Neural cell (in vitro differentiated cells): Measurements from ENCODE around the gene NPHP4. TPM values are rescaled to one million over a fixed set of nuclear protein-coding genes. Genes with fewer than 3 reads are reported as not detected.

Source experiments
- H2AFZ ChIP-seq: fragments of 200-600, 300-800 bp; sonication (generic), shearing (Covaris generic); 2 replicates; pipeline ENCODE4 v1.6.0; 2014; ENCODE audit warnings: low read depth, mild to moderate bottlenecking, antibody characterized with exemption, low read length, moderate library complexity
- H3F3A ChIP-seq: fragments of 200-600 bp; shearing (Covaris generic); 2 replicates; pipeline ENCODE4 v1.6.1; 2016; ENCODE audit warnings: mild to moderate bottlenecking, moderate library complexity, mixed read lengths, antibody characterized with exemption, low read length; ENCODE audit not compliant: insufficient read depth, poor library complexity, severe bottlenecking
- H3K27ac ChIP-seq: fragments of 200-600, 300-800 bp; sonication (generic), shearing (Covaris generic); 2 replicates; pipeline ENCODE4 v1.5.1; 2014; ENCODE audit warnings: mild to moderate bottlenecking, low read length, moderate library complexity
- H3K27me3 ChIP-seq: fragments of 300-800, 200-600 bp; sonication (generic), shearing (Covaris generic); 2 replicates; pipeline ENCODE4 v1.6.0; 2014; ENCODE audit warnings: mild to moderate bottlenecking, low read depth, low read length, moderate library complexity; ENCODE audit not compliant: insufficient read depth
- H3K36me3 ChIP-seq: fragments of 300-800, 200-600 bp; sonication (generic), shearing (Covaris generic); 2 replicates; pipeline ENCODE4 v1.5.1; 2014; ENCODE audit warnings: mild to moderate bottlenecking, antibody characterized with exemption, low read length, moderate library complexity; ENCODE audit not compliant: insufficient read depth
- H3K4me2 ChIP-seq: fragments of 300-800, 200-600 bp; sonication (generic), shearing (Covaris generic); 2 replicates; pipeline ENCODE4 v1.6.0; 2014; ENCODE audit warnings: mild to moderate bottlenecking, low read length
- H3K4me3 ChIP-seq: fragments of 300-800, 200-600 bp; sonication (generic), shearing (Covaris generic); 2 replicates; pipeline ENCODE4 v1.5.1; 2014; ENCODE audit warnings: mild to moderate bottlenecking, low read length, moderate library complexity
- H3K79me2 ChIP-seq: fragments of 200-600 bp; shearing (Covaris generic); replicated peaks from 2 replicates; pipeline ENCODE4 v1.6.0; 2014; ENCODE audit warnings: mild to moderate bottlenecking, low read length, moderate library complexity; ENCODE audit not compliant: insufficient read depth
- H3K9ac ChIP-seq: fragments of 300-800, 200-600 bp; sonication (generic), shearing (Covaris generic); 2 replicates; pipeline ENCODE4 v1.6.1; 2016; ENCODE audit warnings: mild to moderate bottlenecking, low read length, mixed read lengths
- H3K9me2 ChIP-seq: fragments of 200-600 bp; shearing (Covaris generic); 2 replicates; pipeline ENCODE4 v1.6.1; 2016; ENCODE audit warnings: mild to moderate bottlenecking, low read length, mixed read lengths; ENCODE audit not compliant: insufficient read depth
- H3K9me3 ChIP-seq: fragments of 200-600, 300-800 bp; sonication (generic), shearing (Covaris generic); 2 replicates; pipeline ENCODE4 v1.6.1; 2016; ENCODE audit warnings: mild to moderate bottlenecking, mixed run types, low read length, moderate library complexity, mixed read lengths
- H4K20me1 ChIP-seq: fragments of 200-600 bp; shearing (Covaris generic); 2 replicates; pipeline ENCODE4 v1.6.1; 2016; ENCODE audit warnings: mild to moderate bottlenecking, mixed run types; ENCODE audit not compliant: insufficient read depth
- CTCF ChIP-seq: fragments of 450-650 bp; IDR thresholded peaks from 2 replicates; pipeline ENCODE4 v1.5.1; 2014; ENCODE audit warnings: antibody characterized with exemption, mild to moderate bottlenecking, moderate library complexity; ENCODE audit not compliant: poor library complexity, severe bottlenecking
- EP300 ChIP-seq: fragments of 450-650 bp; conservative IDR thresholded peaks from 2 replicates; pipeline ENCODE4 v1.6.1; 2014; ENCODE audit warnings: antibody characterized with exemption, mild to moderate bottlenecking, moderate library complexity; ENCODE audit not compliant: poor library complexity, severe bottlenecking
- EZH2 ChIP-seq: fragments of 200-600, 300-800 bp; shearing (Covaris generic), sonication (generic); IDR thresholded peaks from 2 replicates; pipeline ENCODE4 v1.6.1; 2014; ENCODE audit warnings: antibody characterized with exemption, low read length, borderline replicate concordance, mild to moderate bottlenecking; ENCODE audit not compliant: insufficient read depth, poor library complexity, severe bottlenecking
- MXI1 ChIP-seq: fragments of 450-650 bp; conservative IDR thresholded peaks from 2 replicates; pipeline ENCODE4 v1.6.1; 2014; ENCODE audit warnings: antibody characterized with exemption, mild to moderate bottlenecking; ENCODE audit not compliant: poor library complexity, severe bottlenecking
- POLR2AphosphoS5 ChIP-seq: IDR thresholded peaks from 2 replicates; pipeline ENCODE4 v1.6.1; 2012
- RAD21 ChIP-seq: fragments of 450-650 bp; conservative IDR thresholded peaks from 2 replicates; pipeline ENCODE4 v1.6.1; 2014; ENCODE audit warnings: antibody characterized with exemption, mild to moderate bottlenecking, moderate library complexity
- REST ChIP-seq: IDR thresholded peaks from 2 replicates; pipeline ENCODE4 v1.6.1; 2012; ENCODE audit warnings: borderline replicate concordance
- SMC3 ChIP-seq: fragments of 450-650 bp; conservative IDR thresholded peaks from 2 replicates; pipeline ENCODE4 v1.6.1; 2014; ENCODE audit warnings: antibody characterized with exemption, mild to moderate bottlenecking, moderate library complexity; ENCODE audit not compliant: poor library complexity
- TAF1 ChIP-seq: IDR thresholded peaks from 2 replicates; pipeline ENCODE4 v1.6.1; 2012; ENCODE audit warnings: low read depth
- polyA minus RNA-seq: library from RNA; depleted of rRNA, polyadenylated mRNA; stranded (reverse); fragments of >200 nt; gene quantifications from 2 replicates; pipeline ENCODE4 v1.2.3, GENCODE V29; 2014
- polyA plus RNA-seq: library from polyadenylated mRNA; depleted of rRNA; stranded (reverse); fragments of >200 nt; gene quantifications from 2 replicates; pipeline ENCODE4 v1.2.3, GENCODE V29; 2014

NPHP4 gene
- 17.1 and 21.5 TPM in 2 replicates for polyA plus RNA-seq
- 20.0 and 23.1 TPM in 2 replicates for polyA minus RNA-seq

GRCh38 chr1:5992026-5992813 lies at the start of gene NPHP4:
NPHP4 (minus strand) TSS chr1:5992425; CDS start chr1:5986289, 6,136 bp downstream.
- TF ChIP-seq TAF1 = peak; percentile 86
- TF ChIP-seq CTCF = peak; percentile 65
- TF ChIP-seq SMC3 = peak; percentile 48
- peak; percentile 48 for TF ChIP-seq REST
- TF ChIP-seq EP300 = peak; percentile 72
- no peak for TF ChIP-seq EZH2
- no peak for TF ChIP-seq RAD21
- TF ChIP-seq POLR2AphosphoS5 = no peak
- TF ChIP-seq MXI1 = peak; percentile 97

GRCh38 chr1:6041432-6042062 lies 49.3 kb upstream of the NPHP4 start:
- H3F3A ChIP-seq = no peaks in the 10 kb centered on the region
- no peak overlapping the region for H3K4me2 ChIP-seq
- H3K36me3 ChIP-seq = no peaks in the 10 kb centered on the region
- no peak overlapping the region for H3K27ac ChIP-seq
- TF ChIP-seq EP300 (no peak), SMC3 (peak; percentile 29), CTCF (peak; percentile 49), POLR2AphosphoS5 (no peak), RAD21 (peak; percentile 36)
- no peak overlapping the region for H2AFZ ChIP-seq
- H3K9me3 ChIP-seq = no peaks in the 10 kb centered on the region
- no peaks in the 10 kb centered on the region for H3K9me2 ChIP-seq
- H3K27me3 ChIP-seq = no peaks in the 10 kb centered on the region
- H3K9ac ChIP-seq = no peak overlapping the region
- no peaks in the 10 kb centered on the region for H3K79me2 ChIP-seq
- H4K20me1 ChIP-seq = no peaks in the 10 kb centered on the region
- no peak overlapping the region for H3K4me3 ChIP-seq

More at GRCh38 chr1:5992026-5992813, at the start of gene NPHP4:
- Histone ChIP-seq H2AFZ (peak within 1 kb of the TSS; percentile 88), H3K4me3 (peak within 1 kb of the TSS; percentile 96), H4K20me1 (no peaks in the 10 kb centered on the region), H3K9ac (peak within 1 kb of the TSS; percentile 95), H3K9me2 (no peaks in the 10 kb centered on the region), H3K4me2 (peak within 1 kb of the TSS; percentile 98), H3F3A (no peaks in the 10 kb centered on the region), H3K9me3 (no peaks in the 10 kb centered on the region), H3K27me3 (no peaks in the 10 kb centered on the region), H3K79me2 (peaks cover 30% of the 10 kb centered on the region), H3K36me3 (no peaks in the 10 kb centered on the region), H3K27ac (peak within 1 kb of the TSS; percentile 97)
